ENCODE data around the gene ZNF385B. TPM values are rescaled to one million over a fixed set of nuclear protein-coding genes. Genes with fewer than 3 reads are reported as not detected.

ZNF385B gene
- total and polyA plus RNA-seq, 10 of the 15 experiments (the other 5 are each of a cell fraction or from before 2014, with no cell fraction given), result not detected

DNA sequence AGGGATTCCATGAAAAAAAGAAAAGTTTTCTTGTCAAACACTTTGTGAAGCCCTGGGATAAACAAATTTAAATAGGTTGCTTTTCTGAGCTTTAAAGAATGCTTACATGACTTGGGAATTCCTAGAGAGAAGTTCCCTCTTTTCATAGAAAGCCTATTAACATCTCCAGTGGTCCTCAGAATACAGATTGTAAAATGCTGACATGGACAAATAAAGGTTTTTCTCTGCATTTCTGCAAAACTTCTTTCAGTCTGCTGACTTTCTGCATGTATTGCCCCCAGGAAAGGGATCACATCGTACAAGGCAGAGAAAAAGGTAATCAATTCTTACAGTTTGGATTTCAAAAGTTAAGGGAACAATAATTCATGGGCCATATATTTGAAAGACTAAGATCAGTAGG is 20.6 kb downstream of the ZNF385B start:
- intact Hi-C loops (cut with micrococcal nuclease; ENCODE audit: unreplicated experiment) (loop anchor here (5.0 kb wide), 1 partner anchor 236 kb away; no protein-coding TSS in a partner anchor), in situ Hi-C loops (cut with MboI) (no loop called here)
- ChIA-PET RAD21 (ENCODE audit: unreplicated experiment) (no interaction called here), SMC1A (ENCODE audit: uncharacterized antibody, unreplicated experiment) (no interaction called here), CTCF (no interaction called here), POLR2A (no interaction called here)
- H3K79me2 ChIP-seq (ENCODE audit: control insufficient read depth, insufficient read depth, low read length), result no peaks in the 10 kb centered on the region
- FAIRE-seq (no peak), ATAC-seq (no peak), DNase-seq (ENCODE audit: low read depth, low spot score) (no peak)
- no peak overlapping the region for H3K4me2 ChIP-seq (ENCODE audit: control insufficient read depth, insufficient read depth)
- H3K27ac ChIP-seq (ENCODE audit: control insufficient read depth, insufficient read depth), result no peak overlapping the region
- no peaks in the 10 kb centered on the region for H3K4me1 ChIP-seq (ENCODE audit: control insufficient read depth, insufficient read depth, low read length)
- no peaks in the 10 kb centered on the region for H4K20me1 ChIP-seq (ENCODE audit: control insufficient read depth, insufficient read depth)
- no peaks in the 10 kb centered on the region; a peak in 2 of 4 replicates for H3K27me3 ChIP-seq (replicated peaks in 1 of 2; ENCODE audit: control insufficient read depth in 2 of 2, insufficient read depth in 2 of 2, low read length in 1 of 2)
- no peak overlapping the region for H2AFZ ChIP-seq (ENCODE audit: control insufficient read depth, low read depth, low read length)
- H3K36me3 ChIP-seq (ENCODE audit: control insufficient read depth in 2 of 2, insufficient read depth in 2 of 2, low read length in 1 of 2), result no peaks in the 10 kb centered on the region
- WGBS (ENCODE audit: insufficient coverage, insufficient replicate concordance, low lambda C conversion rate, missing lambda C conversion rate), result 9% methylated on average over 1 of the region's 1 CpG
- BruUV-seq (replicated peaks), result no TSS peak
- no peaks in the 10 kb centered on the region for H3K9me3 ChIP-seq (replicated peaks; ENCODE audit: control insufficient read depth, insufficient read depth, low read length)
- no peak overlapping the region for H3K4me3 ChIP-seq
- H3K9ac ChIP-seq (ENCODE audit: control insufficient read depth, insufficient read depth, low read length), result no peak overlapping the region
- TF ChIP-seq CHD1 (IDR thresholded peaks at IDR 0.05; ENCODE audit: low read depth, low read length), result no peak
- TF ChIP-seq NFXL1 (IDR thresholded peaks at IDR 0.05; ENCODE audit: borderline replicate concordance), result no peak
- no peak for TF ChIP-seq IKZF1 (conservative IDR thresholded peaks at IDR 0.05)
- no peak for TF ChIP-seq STAT3 (IDR thresholded peaks at IDR 0.05; ENCODE audit: low read depth, low read length)
- TF ChIP-seq, protein P1, sequence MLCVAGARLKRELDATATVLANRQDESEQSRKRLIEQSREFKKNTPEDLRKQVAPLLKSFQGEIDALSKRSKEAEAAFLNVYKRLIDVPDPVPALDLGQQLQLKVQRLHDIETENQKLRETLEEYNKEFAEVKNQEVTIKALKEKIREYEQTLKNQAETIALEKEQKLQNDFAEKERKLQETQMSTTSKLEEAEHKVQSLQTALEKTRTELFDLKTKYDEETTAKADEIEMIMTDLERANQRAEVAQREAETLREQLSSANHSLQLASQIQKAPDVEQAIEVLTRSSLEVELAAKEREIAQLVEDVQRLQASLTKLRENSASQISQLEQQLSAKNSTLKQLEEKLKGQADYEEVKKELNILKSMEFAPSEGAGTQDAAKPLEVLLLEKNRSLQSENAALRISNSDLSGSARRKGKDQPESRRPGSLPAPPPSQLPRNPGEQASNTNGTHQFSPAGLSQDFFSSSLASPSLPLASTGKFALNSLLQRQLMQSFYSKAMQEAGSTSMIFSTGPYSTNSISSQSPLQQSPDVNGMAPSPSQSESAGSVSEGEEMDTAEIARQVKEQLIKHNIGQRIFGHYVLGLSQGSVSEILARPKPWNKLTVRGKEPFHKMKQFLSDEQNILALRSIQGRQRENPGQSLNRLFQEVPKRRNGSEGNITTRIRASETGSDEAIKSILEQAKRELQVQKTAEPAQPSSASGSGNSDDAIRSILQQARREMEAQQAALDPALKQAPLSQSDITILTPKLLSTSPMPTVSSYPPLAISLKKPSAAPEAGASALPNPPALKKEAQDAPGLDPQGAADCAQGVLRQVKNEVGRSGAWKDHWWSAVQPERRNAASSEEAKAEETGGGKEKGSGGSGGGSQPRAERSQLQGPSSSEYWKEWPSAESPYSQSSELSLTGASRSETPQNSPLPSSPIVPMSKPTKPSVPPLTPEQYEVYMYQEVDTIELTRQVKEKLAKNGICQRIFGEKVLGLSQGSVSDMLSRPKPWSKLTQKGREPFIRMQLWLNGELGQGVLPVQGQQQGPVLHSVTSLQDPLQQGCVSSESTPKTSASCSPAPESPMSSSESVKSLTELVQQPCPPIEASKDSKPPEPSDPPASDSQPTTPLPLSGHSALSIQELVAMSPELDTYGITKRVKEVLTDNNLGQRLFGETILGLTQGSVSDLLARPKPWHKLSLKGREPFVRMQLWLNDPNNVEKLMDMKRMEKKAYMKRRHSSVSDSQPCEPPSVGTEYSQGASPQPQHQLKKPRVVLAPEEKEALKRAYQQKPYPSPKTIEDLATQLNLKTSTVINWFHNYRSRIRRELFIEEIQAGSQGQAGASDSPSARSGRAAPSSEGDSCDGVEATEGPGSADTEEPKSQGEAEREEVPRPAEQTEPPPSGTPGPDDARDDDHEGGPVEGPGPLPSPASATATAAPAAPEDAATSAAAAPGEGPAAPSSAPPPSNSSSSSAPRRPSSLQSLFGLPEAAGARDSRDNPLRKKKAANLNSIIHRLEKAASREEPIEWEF (IDR thresholded peaks at IDR 0.05; ENCODE audit: insufficient replicate concordance, low read depth, low read length), result no peak
- TF ChIP-seq NR2C1 (IDR thresholded peaks at IDR 0.05), result no peak
- TF ChIP-seq, protein P2, sequence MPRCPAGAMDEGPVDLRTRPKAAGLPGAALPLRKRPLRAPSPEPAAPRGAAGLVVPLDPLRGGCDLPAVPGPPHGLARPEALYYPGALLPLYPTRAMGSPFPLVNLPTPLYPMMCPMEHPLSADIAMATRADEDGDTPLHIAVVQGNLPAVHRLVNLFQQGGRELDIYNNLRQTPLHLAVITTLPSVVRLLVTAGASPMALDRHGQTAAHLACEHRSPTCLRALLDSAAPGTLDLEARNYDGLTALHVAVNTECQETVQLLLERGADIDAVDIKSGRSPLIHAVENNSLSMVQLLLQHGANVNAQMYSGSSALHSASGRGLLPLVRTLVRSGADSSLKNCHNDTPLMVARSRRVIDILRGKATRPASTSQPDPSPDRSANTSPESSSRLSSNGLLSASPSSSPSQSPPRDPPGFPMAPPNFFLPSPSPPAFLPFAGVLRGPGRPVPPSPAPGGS (IDR thresholded peaks at IDR 0.05; ENCODE audit: borderline replicate concordance, insufficient read depth, low read depth, low read length, poor library complexity, severe bottlenecking), result no peak
- no peak for TF ChIP-seq CBX5 (IDR thresholded peaks at IDR 0.05; ENCODE audit: low read depth)
- TF ChIP-seq, protein P3, sequence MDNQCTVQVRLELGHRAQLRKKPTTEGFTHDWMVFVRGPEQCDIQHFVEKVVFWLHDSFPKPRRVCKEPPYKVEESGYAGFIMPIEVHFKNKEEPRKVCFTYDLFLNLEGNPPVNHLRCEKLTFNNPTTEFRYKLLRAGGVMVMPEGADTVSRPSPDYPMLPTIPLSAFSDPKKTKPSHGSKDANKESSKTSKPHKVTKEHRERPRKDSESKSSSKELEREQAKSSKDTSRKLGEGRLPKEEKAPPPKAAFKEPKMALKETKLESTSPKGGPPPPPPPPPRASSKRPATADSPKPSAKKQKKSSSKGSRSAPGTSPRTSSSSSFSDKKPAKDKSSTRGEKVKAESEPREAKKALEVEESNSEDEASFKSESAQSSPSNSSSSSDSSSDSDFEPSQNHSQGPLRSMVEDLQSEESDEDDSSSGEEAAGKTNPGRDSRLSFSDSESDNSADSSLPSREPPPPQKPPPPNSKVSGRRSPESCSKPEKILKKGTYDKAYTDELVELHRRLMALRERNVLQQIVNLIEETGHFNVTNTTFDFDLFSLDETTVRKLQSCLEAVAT (IDR thresholded peaks at IDR 0.05), result no peak
- no peak for TF ChIP-seq BMI1 (IDR thresholded peaks at IDR 0.05; ENCODE audit: borderline replicate concordance)
- TF ChIP-seq SUPT20H (IDR thresholded peaks at IDR 0.05; ENCODE audit: borderline replicate concordance, control insufficient read depth, low read depth, low read length), result no peak
- TF ChIP-seq, protein P4, sequence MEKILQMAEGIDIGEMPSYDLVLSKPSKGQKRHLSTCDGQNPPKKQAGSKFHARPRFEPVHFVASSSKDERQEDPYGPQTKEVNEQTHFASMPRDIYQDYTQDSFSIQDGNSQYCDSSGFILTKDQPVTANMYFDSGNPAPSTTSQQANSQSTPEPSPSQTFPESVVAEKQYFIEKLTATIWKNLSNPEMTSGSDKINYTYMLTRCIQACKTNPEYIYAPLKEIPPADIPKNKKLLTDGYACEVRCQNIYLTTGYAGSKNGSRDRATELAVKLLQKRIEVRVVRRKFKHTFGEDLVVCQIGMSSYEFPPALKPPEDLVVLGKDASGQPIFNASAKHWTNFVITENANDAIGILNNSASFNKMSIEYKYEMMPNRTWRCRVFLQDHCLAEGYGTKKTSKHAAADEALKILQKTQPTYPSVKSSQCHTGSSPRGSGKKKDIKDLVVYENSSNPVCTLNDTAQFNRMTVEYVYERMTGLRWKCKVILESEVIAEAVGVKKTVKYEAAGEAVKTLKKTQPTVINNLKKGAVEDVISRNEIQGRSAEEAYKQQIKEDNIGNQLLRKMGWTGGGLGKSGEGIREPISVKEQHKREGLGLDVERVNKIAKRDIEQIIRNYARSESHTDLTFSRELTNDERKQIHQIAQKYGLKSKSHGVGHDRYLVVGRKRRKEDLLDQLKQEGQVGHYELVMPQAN (conservative IDR thresholded peaks at IDR 0.05), result no peak
- no peak for TF ChIP-seq ZNF274 (IDR thresholded peaks at IDR 0.05; ENCODE audit: insufficient read depth, insufficient read length)
